H1 (cell line): ENCODE measurements around the gene SULF2. TPM values are rescaled to one million over a fixed set of nuclear protein-coding genes. Genes with fewer than 3 reads are reported as not detected.

Experiments
- SP2 ChIP-seq: IDR thresholded peaks from 2 replicates; pipeline ENCODE4 v1.6.1; 2012; ENCODE audit warnings: mild to moderate bottlenecking, low read length, inconsistent platforms
- polyA plus RNA-seq, 7 experiments: library from polyadenylated mRNA; depleted of rRNA in 3 of 7; stranded (reverse) in 5 of 7; unstranded in 2 of 7; fragments of >200 nt in 5 of 7; fragments of 200-250 nt in 2 of 7; gene quantifications; 1 replicate in 5 of 7; 2 replicates in 1 of 7; 4 replicates in 1 of 7; pipeline versions ENCODE4 v1.2.1 to v1.2.3, GENCODE V29; 2011 to 2013; ENCODE audit warnings: missing spikeins in 2 of 7, mixed read lengths in 2 of 7
- total RNA-seq: library from RNA; stranded (reverse); fragmentation: NEBNext Ultra II Directional; extraction: Animal tissue kit (Norgen Biotek cat#: 25700); gene quantifications from 2 replicates; pipeline ENCODE4 v1.2.1, GENCODE V29; 2021

SULF2 gene
- total and polyA plus RNA-seq, 2 of the 8 experiments (the other 6 are each of a cell fraction or from before 2014, with no cell fraction given), result 15.7 to 28.2 TPM

DNA sequence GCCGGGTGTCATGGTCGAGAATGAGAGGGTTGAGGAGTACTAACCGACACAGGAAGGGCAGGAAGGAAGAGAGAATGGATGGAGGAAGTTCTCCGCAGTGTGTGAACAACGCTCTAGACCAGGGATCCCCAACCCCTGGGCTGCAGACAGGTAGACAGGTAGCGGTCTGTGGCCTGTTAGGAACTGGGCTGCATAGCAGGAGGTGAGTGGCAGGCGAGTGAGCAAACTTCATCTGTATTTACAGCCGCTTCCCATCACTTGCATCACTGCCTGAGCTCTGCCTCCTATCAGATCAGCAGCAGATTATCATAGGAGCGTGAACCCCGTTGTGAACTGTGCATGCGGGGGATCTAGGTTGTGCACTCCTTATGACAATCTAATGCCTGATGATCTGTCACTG lies 62.0 kb downstream of the SULF2 start (continued):
- no peak for TF ChIP-seq SP2
